CD14-positive monocyte (primary cell): ENCODE data around the gene KCNQ1. TPM values are rescaled to one million over a fixed set of nuclear protein-coding genes. Genes with fewer than 3 reads are reported as not detected.

Source experiments
- DNase-seq, 3 donors: peaks; one replicate each; pipeline ENCODE4 v3.0.0-alpha.2; 2011 to 2022
- H2AFZ ChIP-seq: 2 replicates; pipeline ENCODE4 v1.6.0; 2012; ENCODE audit warnings: mild to moderate bottlenecking, low read depth, low read length, inconsistent platforms; ENCODE audit not compliant: insufficient read depth, poor library complexity, severe bottlenecking
- H3K27ac ChIP-seq, 2 donors: 1 replicate in 1 of 2; 2 replicates in 1 of 2; pipeline ENCODE4 v1.5.1; 2012 to 2013; ENCODE audit warnings: low read length in 2 of 2, control low read depth in 1 of 2, inconsistent platforms in 1 of 2, low read depth in 1 of 2, mild to moderate bottlenecking in 1 of 2
- H3K27me3 ChIP-seq, 2 donors: one replicate each; pipeline versions ENCODE4 v1.6.0 to v1.6.1; 2011 to 2013; ENCODE audit warnings: low read length in 2 of 2; ENCODE audit not compliant: control insufficient read depth in 2 of 2, insufficient read depth in 2 of 2
- H3K36me3 ChIP-seq, 2 donors: replicated peaks in 1 of 2; 1 replicate in 1 of 2; 2 replicates in 1 of 2; pipeline versions ENCODE4 v1.5.1 to v1.6.1; 2012 to 2013; ENCODE audit warnings: low read length in 2 of 2, control low read depth in 1 of 2, inconsistent platforms in 1 of 2, mild to moderate bottlenecking in 1 of 2; ENCODE audit not compliant: insufficient read depth in 2 of 2, control insufficient read depth in 1 of 2
- H3K4me1 ChIP-seq, 2 donors: 1 replicate in 1 of 2; 2 replicates in 1 of 2; pipeline versions ENCODE4 v1.5.1 to v1.6.1; 2012 to 2013; ENCODE audit warnings: low read length in 2 of 2, control low read depth in 1 of 2, inconsistent platforms in 1 of 2, mild to moderate bottlenecking in 1 of 2, moderate library complexity in 1 of 2; ENCODE audit not compliant: insufficient read depth in 2 of 2, control insufficient read depth in 1 of 2
- H3K4me2 ChIP-seq: replicated peaks from 2 replicates; pipeline ENCODE3; 2012; ENCODE audit warnings: low read length, moderate library complexity, mild to moderate bottlenecking; ENCODE audit not compliant: poor library complexity, severe bottlenecking; ENCODE audit errors: extremely low read depth
- H3K4me3 ChIP-seq, 3 experiments: fragments of 200-600 bp in 1 of 3; sonication (generic) in 1 of 3; replicated peaks in 1 of 3; 1 replicate in 2 of 3; 2 replicates in 1 of 3; pipeline ENCODE4 v1.5.1; 2011 to 2013; ENCODE audit warnings: low read length in 3 of 3, mild to moderate bottlenecking in 3 of 3, control low read depth in 2 of 3, low read depth in 2 of 3, inconsistent platforms in 1 of 3, moderate library complexity in 1 of 3
- H3K79me2 ChIP-seq: 2 replicates; pipeline ENCODE4 v1.6.0; 2012; ENCODE audit warnings: mild to moderate bottlenecking, control low read depth, inconsistent platforms, low read length, moderate library complexity; ENCODE audit not compliant: insufficient read depth
- H3K9ac ChIP-seq: 2 replicates; pipeline ENCODE4 v1.6.0; 2017; ENCODE audit warnings: low read length, mild to moderate bottlenecking; ENCODE audit not compliant: insufficient read depth, poor library complexity, severe bottlenecking
- H3K9me3 ChIP-seq, 2 donors: replicated peaks in 1 of 2; 1 replicate in 1 of 2; 2 replicates in 1 of 2; pipeline versions ENCODE4 v1.5.1 to v1.6.1; 2012 to 2013; ENCODE audit warnings: low read length in 2 of 2, control low read depth in 1 of 2; ENCODE audit not compliant: control insufficient read depth in 1 of 2, insufficient read depth in 1 of 2
- H4K20me1 ChIP-seq: 2 replicates; pipeline ENCODE4 v1.6.0; 2012; ENCODE audit warnings: mild to moderate bottlenecking, low read length, control low read depth, moderate library complexity; ENCODE audit not compliant: insufficient read depth
- H3K27ac Mint-ChIP-seq, 7 donors: one replicate each; pipeline ENCODE4 v1.8.0; 2020; ENCODE audit warnings: mild to moderate bottlenecking in 7 of 7, mixed read lengths in 7 of 7, moderate library complexity in 6 of 7, inconsistent platforms in 2 of 7
- H3K27me3 Mint-ChIP-seq, 3 donors: one replicate each; pipeline ENCODE4 v1.8.0; 2021 to 2022; ENCODE audit warnings: low read depth in 3 of 3, mild to moderate bottlenecking in 3 of 3, mixed read lengths in 3 of 3, moderate library complexity in 3 of 3, inconsistent platforms in 1 of 3
- H3K36me3 Mint-ChIP-seq, 2 donors: one replicate each; pipeline ENCODE4 v1.8.0; 2020; ENCODE audit warnings: mixed read lengths in 2 of 2, inconsistent platforms in 1 of 2, mild to moderate bottlenecking in 1 of 2
- H3K4me1 Mint-ChIP-seq: one replicate; pipeline ENCODE4 v1.8.0; 2020; ENCODE audit warnings: mild to moderate bottlenecking, mixed read lengths
- H3K4me3 Mint-ChIP-seq, 2 donors: one replicate each; pipeline ENCODE4 v1.8.0; 2020; ENCODE audit warnings: mild to moderate bottlenecking in 2 of 2, mixed read lengths in 2 of 2, moderate library complexity in 1 of 2
- H3K9me3 Mint-ChIP-seq, 7 donors: one replicate each; pipeline ENCODE4 v1.8.0; 2020 to 2022; ENCODE audit warnings: mixed read lengths in 7 of 7, mild to moderate bottlenecking in 6 of 7, moderate library complexity in 6 of 7, inconsistent platforms in 2 of 7
- CTCF ChIP-seq: fragments of 200-600 bp; IDR thresholded peaks from one replicate; pipeline ENCODE4 v1.8.0; 2022; ENCODE audit warnings: antibody characterized with exemption, mild to moderate bottlenecking
- WGBS: methylation state at CpG from one replicate; pipeline ENCODE4 v1.1.5; 2013; ENCODE audit warnings: missing lambda C conversion rate; ENCODE audit not compliant: insufficient coverage; 5-methylcytosine and 5-hydroxymethylcytosine counted together
- intact Hi-C, 2 donors: fragments of 100-400 bp; cut with micrococcal nuclease; formaldehyde crosslinking; loops; one replicate each; pipeline versions ENCODE4 v1.15.0 to v1.15.1; 2023
- polyA plus RNA-seq, 3 donors: library from polyadenylated mRNA; depleted of rRNA in 1 of 3; unstranded in 2 of 3; stranded (reverse) in 1 of 3; fragments of 300-500 nt in 2 of 3; fragments of >200 nt in 1 of 3; fragmentation: Illumina TruSeq in 2 of 3; gene quantifications; 1 replicate in 2 of 3; 2 replicates in 1 of 3; pipeline ENCODE4 v1.2.3, GENCODE V29; 2012 to 2021

Gene KCNQ1
- polyA plus RNA-seq, 3 donors, result 14.9 to 31.8 (median 21.6) TPM

GRCh38 chr11:2673871-2674471 is 229.2 kb downstream of the KCNQ1 start:
- no peak for DNase-seq
- Histone ChIP-seq H3K36me3 (peaks cover 10 to 31% of the 10 kb centered on the region in 2 donors), H3K27me3 (no peaks in the 10 kb centered on the region), H3K4me1 (peaks cover 18 to 20% of the 10 kb centered on the region in 2 donors), H3K27ac (no peak overlapping the region), H3K4me2 (no peak overlapping the region), H3K9ac (no peak overlapping the region), H3K79me2 (no peaks in the 10 kb centered on the region), H4K20me1 (peaks cover 81% of the 10 kb centered on the region), H2AFZ (no peak overlapping the region), H3K9me3 (no peaks in the 10 kb centered on the region), H3K4me3 (no peak overlapping the region)
- Mint-ChIP-seq H3K27me3 (peaks cover 0 to 3% (median 2%) of the 10 kb centered on the region in 3 donors), H3K36me3 (peaks cover 34 to 67% of the 10 kb centered on the region in 2 donors), H3K9me3 (no peaks in the 10 kb centered on the region), H3K27ac (no peak overlapping the region), H3K4me3 (no peak overlapping the region), H3K4me1 (peaks cover 23% of the 10 kb centered on the region)
- WGBS, result 90% methylated on average over 9 of the region's 16 CpGs
- TF ChIP-seq CTCF, result no peak
- intact Hi-C loops, result loop anchor here in 1 of 2 donors (5.0 kb wide), 1 partner anchor 403 kb away; no protein-coding TSS in a partner anchor

- Histone ChIP-seq H2AFZ (no peak overlapping the region), H3K4me2 (no peak overlapping the region), H4K20me1 (peaks cover 81% of the 10 kb centered on the region), H3K27ac (no peak overlapping the region), H3K4me3 (no peak overlapping the region), H3K4me1 (peaks cover 18 to 20% of the 10 kb centered on the region in 2 donors), H3K9ac (no peak overlapping the region), H3K9me3 (no peaks in the 10 kb centered on the region), H3K79me2 (no peaks in the 10 kb centered on the region), H3K36me3 (peaks cover 10 to 25% of the 10 kb centered on the region in 2 donors), H3K27me3 (no peaks in the 10 kb centered on the region)
- intact Hi-C loops, result loop anchor here in 1 of 2 donors (5.0 kb wide), 1 partner anchor 403 kb away; no protein-coding TSS in a partner anchor
- 96% methylated on average over 3 of the region's 8 CpGs for WGBS
- Mint-ChIP-seq H3K4me1 (peaks cover 23% of the 10 kb centered on the region), H3K27me3 (peaks cover 0 to 3% (median 2%) of the 10 kb centered on the region in 3 donors), H3K4me3 (no peak overlapping the region), H3K9me3 (no peaks in the 10 kb centered on the region), H3K27ac (no peak overlapping the region), H3K36me3 (peaks cover 29 to 63% of the 10 kb centered on the region in 2 donors)
- no peak for TF ChIP-seq CTCF
- no peak for DNase-seq
These were observed 229.9 kb downstream of the KCNQ1 start for GRCh38 chr11:2674658-2675131.
